ENCODE data around the gene LHCGR.

GRCh38 chr2:48715042-48715899 is 40.3 kb downstream of the LHCGR start:
- no peak for TF ChIP-seq CTCF (conservative IDR thresholded peaks at IDR 0.05; ENCODE audit: low read depth in 2 of 2)
- TF ChIP-seq POLR2AphosphoS5 (IDR thresholded peaks at IDR 0.05; ENCODE audit: low read depth), result no peak
- TF ChIP-seq EZH2phosphoT487 (IDR thresholded peaks at IDR 0.05; ENCODE audit: unreplicated experiment), result no peak
- no peak for TF ChIP-seq EZH2 (IDR thresholded peaks at IDR 0.05; ENCODE audit: low read depth, unreplicated experiment)
- no peak for TF ChIP-seq REST (IDR thresholded peaks at IDR 0.05; ENCODE audit: unreplicated experiment)
- TF ChIP-seq, protein P1, sequence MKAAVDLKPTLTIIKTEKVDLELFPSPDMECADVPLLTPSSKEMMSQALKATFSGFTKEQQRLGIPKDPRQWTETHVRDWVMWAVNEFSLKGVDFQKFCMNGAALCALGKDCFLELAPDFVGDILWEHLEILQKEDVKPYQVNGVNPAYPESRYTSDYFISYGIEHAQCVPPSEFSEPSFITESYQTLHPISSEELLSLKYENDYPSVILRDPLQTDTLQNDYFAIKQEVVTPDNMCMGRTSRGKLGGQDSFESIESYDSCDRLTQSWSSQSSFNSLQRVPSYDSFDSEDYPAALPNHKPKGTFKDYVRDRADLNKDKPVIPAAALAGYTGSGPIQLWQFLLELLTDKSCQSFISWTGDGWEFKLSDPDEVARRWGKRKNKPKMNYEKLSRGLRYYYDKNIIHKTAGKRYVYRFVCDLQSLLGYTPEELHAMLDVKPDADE (IDR thresholded peaks at IDR 0.05), result no peak
- no peak for TF ChIP-seq ZNF331 (CRISPR knock-in tag; IDR thresholded peaks at IDR 0.05; ENCODE audit: low read depth)
- TF ChIP-seq CREB1 (CRISPR knock-in tag; IDR thresholded peaks at IDR 0.05; ENCODE audit: low read depth), result no peak
- no peak for TF ChIP-seq STAT1 (IDR thresholded peaks at IDR 0.05; ENCODE audit: unreplicated experiment)
- no peak for TF ChIP-seq ZNF114 (CRISPR knock-in tag; IDR thresholded peaks at IDR 0.05)
- TF ChIP-seq JUNB (IDR thresholded peaks at IDR 0.05; ENCODE audit: unreplicated experiment), result no peak
- TF ChIP-seq NANOG (IDR thresholded peaks at IDR 0.05; ENCODE audit: borderline replicate concordance), result no peak

All from GM23338 (cell line).